HepG2 (cell line): ENCODE data around the gene CC2D1B. TPM values are rescaled to one million over a fixed set of nuclear protein-coding genes. Genes with fewer than 3 reads are reported as not detected.

Experiments used
- CREBL2 ChIP-seq: sonication (generic); formaldehyde crosslinking; IDR thresholded peaks from 2 replicates; pipeline ENCODE4 v1.8.1; 2023; ENCODE audit warnings: missing genetic modification reagents, mild to moderate bottlenecking, borderline replicate concordance
- HOXA5 ChIP-seq: sonication (generic); formaldehyde crosslinking; IDR thresholded peaks from 2 replicates; pipeline ENCODE4 v1.4.0; 2020; ENCODE audit warnings: missing genetic modification reagents
- IRF2 ChIP-seq: IDR thresholded peaks from 2 replicates; pipeline ENCODE4 v1.6.1; 2018; ENCODE audit warnings: missing genetic modification reagents, missing compliant biosample characterization
- KLF12 ChIP-seq: sonication (generic); formaldehyde crosslinking; IDR thresholded peaks from 2 replicates; pipeline ENCODE4 v1.4.0; 2020; ENCODE audit warnings: missing genetic modification reagents, borderline replicate concordance
- KLF16 ChIP-seq, 2 experiments: sonication (generic) in 1 of 2; formaldehyde crosslinking in 1 of 2; IDR thresholded peaks; 2 replicates each; pipeline versions ENCODE4 v1.6.1 to v1.8.0; 2016 to 2023; ENCODE audit warnings: missing genetic modification reagents in 2 of 2, missing compliant biosample characterization in 1 of 2
- SMAD9 ChIP-seq: sonication (generic); formaldehyde crosslinking; IDR thresholded peaks from 2 replicates; pipeline ENCODE4 v1.5.1; 2020; ENCODE audit warnings: mild to moderate bottlenecking, missing genetic modification reagents
- SP2 ChIP-seq: sonication (generic); formaldehyde crosslinking; IDR thresholded peaks from 2 replicates; pipeline ENCODE4 v1.5.1; 2020; ENCODE audit warnings: mild to moderate bottlenecking, missing genetic modification reagents
- ZNF326 ChIP-seq: sonication (generic); formaldehyde crosslinking; IDR thresholded peaks from 2 replicates; pipeline ENCODE4 v1.4.0; 2020; ENCODE audit warnings: missing genetic modification reagents, borderline replicate concordance
- ZNF619 ChIP-seq: sonication (generic); formaldehyde crosslinking; IDR thresholded peaks from 2 replicates; pipeline ENCODE4 v1.4.0; 2020; ENCODE audit warnings: mild to moderate bottlenecking, missing genetic modification reagents
- ZSCAN9 ChIP-seq: IDR thresholded peaks from 2 replicates; pipeline ENCODE4 v1.6.1; 2016; ENCODE audit warnings: borderline replicate concordance
- polyA plus RNA-seq, 8 experiments: library from polyadenylated mRNA; depleted of rRNA in 3 of 8; stranded (reverse) in 7 of 8; unstranded in 1 of 8; fragments of >200 nt; fragmentation: Illumina TruSeq in 4 of 8; extraction: Trizol in 4 of 8; gene quantifications; 2 replicates each; pipeline versions ENCODE4 v1.2.1 to v1.2.3, GENCODE V29; 2011 to 2016; ENCODE audit warnings: low read depth in 4 of 8, missing spikeins in 1 of 8, mixed read lengths in 1 of 8; ENCODE audit not compliant: insufficient read depth in 1 of 8
- total RNA-seq, 5 experiments: library from RNA; depleted of rRNA; stranded (reverse); fragments of >200 nt; fragmentation: Illumina TruSeq; extraction: Trizol; gene quantifications; 2 replicates each; pipeline ENCODE4 v1.2.3, GENCODE V29; 2016; ENCODE audit warnings: low read depth in 1 of 5
- TF ChIP-seq, protein P1 (sequence below): sonication (generic); formaldehyde crosslinking; IDR thresholded peaks from 2 replicates; pipeline ENCODE4 v1.5.1; 2020; ENCODE audit warnings: mild to moderate bottlenecking, missing genetic modification reagents, moderate library complexity
- TF ChIP-seq, protein P2 (sequence below): sonication (generic); formaldehyde crosslinking; IDR thresholded peaks from 2 replicates; pipeline ENCODE4; 2020; ENCODE audit warnings: missing genetic modification reagents, mild to moderate bottlenecking, borderline replicate concordance
- TF ChIP-seq, protein P3 (sequence below): sonication (generic); formaldehyde crosslinking; IDR thresholded peaks from 2 replicates; pipeline ENCODE4 v1.5.0; 2020; ENCODE audit warnings: mild to moderate bottlenecking, missing genetic modification reagents
- TF ChIP-seq, protein P4 (sequence below): sonication (generic); formaldehyde crosslinking; IDR thresholded peaks from 2 replicates; pipeline ENCODE4 v1.9.0; 2021; ENCODE audit warnings: missing genetic modification reagents, borderline replicate concordance

CC2D1B gene
- total and polyA plus RNA-seq, 2 of the 13 experiments (the other 11 are each of a cell fraction or from before 2014, with no cell fraction given): 7.2 to 19.2 TPM

DNA sequence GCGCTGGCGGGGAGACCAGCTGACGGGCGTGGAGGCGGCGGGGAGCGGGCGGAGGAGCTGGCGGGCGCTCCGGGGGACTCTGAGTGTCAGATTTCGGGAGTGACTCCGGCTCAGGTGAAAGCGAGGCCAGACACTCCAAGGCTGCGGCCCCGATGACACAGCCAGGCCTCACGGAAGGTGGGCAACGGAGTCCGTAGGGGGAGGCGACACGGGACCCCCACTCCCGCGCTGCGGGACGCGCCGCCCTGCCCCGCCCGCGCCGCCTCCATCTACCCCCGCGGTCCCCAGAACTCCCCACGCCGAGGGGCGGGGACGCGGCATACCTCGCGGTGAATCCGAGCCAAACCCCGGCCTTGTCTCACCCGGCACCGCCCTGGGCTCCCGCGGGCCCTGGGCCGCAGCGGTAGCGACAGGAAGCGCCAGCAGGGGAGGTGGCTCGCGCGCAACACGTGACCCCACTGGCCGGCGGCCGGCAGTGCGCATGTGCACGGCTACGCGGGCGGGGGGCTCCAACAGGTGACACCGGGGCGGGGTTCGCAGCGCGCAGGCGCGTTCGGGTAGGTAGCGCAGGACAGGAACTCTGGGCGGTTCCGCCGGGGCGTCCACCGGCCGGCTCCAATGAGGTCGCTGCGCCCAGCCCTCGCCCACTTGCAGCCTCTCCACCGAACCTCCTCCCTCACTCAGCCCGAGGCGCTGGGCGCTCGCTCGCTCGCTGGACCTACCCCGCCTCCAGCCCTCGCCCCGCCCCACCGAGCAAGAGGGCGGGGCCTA lies at the start of gene CC2D1B (continued):
- 0 out of 2 replicates have a peak, but pooled peaks have one; percentile 11 for TF ChIP-seq CREBL2
- TF ChIP-seq SMAD9: no peak
- TF ChIP-seq, protein P1, sequence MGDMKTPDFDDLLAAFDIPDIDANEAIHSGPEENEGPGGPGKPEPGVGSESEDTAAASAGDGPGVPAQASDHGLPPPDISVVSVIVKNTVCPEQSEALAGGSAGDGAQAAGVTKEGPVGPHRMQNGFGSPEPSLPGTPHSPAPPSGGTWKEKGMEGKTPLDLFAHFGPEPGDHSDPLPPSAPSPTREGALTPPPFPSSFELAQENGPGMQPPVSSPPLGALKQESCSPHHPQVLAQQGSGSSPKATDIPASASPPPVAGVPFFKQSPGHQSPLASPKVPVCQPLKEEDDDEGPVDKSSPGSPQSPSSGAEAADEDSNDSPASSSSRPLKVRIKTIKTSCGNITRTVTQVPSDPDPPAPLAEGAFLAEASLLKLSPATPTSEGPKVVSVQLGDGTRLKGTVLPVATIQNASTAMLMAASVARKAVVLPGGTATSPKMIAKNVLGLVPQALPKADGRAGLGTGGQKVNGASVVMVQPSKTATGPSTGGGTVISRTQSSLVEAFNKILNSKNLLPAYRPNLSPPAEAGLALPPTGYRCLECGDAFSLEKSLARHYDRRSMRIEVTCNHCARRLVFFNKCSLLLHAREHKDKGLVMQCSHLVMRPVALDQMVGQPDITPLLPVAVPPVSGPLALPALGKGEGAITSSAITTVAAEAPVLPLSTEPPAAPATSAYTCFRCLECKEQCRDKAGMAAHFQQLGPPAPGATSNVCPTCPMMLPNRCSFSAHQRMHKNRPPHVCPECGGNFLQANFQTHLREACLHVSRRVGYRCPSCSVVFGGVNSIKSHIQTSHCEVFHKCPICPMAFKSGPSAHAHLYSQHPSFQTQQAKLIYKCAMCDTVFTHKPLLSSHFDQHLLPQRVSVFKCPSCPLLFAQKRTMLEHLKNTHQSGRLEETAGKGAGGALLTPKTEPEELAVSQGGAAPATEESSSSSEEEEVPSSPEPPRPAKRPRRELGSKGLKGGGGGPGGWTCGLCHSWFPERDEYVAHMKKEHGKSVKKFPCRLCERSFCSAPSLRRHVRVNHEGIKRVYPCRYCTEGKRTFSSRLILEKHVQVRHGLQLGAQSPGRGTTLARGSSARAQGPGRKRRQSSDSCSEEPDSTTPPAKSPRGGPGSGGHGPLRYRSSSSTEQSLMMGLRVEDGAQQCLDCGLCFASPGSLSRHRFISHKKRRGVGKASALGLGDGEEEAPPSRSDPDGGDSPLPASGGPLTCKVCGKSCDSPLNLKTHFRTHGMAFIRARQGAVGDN (CRISPR knock-in tag): peak; percentile 90
- TF ChIP-seq, protein P2, sequence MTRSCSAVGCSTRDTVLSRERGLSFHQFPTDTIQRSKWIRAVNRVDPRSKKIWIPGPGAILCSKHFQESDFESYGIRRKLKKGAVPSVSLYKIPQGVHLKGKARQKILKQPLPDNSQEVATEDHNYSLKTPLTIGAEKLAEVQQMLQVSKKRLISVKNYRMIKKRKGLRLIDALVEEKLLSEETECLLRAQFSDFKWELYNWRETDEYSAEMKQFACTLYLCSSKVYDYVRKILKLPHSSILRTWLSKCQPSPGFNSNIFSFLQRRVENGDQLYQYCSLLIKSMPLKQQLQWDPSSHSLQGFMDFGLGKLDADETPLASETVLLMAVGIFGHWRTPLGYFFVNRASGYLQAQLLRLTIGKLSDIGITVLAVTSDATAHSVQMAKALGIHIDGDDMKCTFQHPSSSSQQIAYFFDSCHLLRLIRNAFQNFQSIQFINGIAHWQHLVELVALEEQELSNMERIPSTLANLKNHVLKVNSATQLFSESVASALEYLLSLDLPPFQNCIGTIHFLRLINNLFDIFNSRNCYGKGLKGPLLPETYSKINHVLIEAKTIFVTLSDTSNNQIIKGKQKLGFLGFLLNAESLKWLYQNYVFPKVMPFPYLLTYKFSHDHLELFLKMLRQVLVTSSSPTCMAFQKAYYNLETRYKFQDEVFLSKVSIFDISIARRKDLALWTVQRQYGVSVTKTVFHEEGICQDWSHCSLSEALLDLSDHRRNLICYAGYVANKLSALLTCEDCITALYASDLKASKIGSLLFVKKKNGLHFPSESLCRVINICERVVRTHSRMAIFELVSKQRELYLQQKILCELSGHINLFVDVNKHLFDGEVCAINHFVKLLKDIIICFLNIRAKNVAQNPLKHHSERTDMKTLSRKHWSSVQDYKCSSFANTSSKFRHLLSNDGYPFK (CRISPR knock-in tag): 0 out of 2 replicates have a peak, but pooled peaks have one; percentile 22
- TF ChIP-seq ZNF326 (CRISPR knock-in tag): no peak
- TF ChIP-seq ZSCAN9: no peak; the same call in 1 of the 2 replicates
- TF ChIP-seq KLF16 (CRISPR knock-in tag; IDR thresholded peaks at IDR 0.05): peak in 1 of 2 experiments; percentile 86; a peak in 1 of 4 replicates
- peak; percentile 65; the same call in 1 of the 2 replicates for TF ChIP-seq ZNF619 (CRISPR knock-in tag)
- TF ChIP-seq, protein P3, sequence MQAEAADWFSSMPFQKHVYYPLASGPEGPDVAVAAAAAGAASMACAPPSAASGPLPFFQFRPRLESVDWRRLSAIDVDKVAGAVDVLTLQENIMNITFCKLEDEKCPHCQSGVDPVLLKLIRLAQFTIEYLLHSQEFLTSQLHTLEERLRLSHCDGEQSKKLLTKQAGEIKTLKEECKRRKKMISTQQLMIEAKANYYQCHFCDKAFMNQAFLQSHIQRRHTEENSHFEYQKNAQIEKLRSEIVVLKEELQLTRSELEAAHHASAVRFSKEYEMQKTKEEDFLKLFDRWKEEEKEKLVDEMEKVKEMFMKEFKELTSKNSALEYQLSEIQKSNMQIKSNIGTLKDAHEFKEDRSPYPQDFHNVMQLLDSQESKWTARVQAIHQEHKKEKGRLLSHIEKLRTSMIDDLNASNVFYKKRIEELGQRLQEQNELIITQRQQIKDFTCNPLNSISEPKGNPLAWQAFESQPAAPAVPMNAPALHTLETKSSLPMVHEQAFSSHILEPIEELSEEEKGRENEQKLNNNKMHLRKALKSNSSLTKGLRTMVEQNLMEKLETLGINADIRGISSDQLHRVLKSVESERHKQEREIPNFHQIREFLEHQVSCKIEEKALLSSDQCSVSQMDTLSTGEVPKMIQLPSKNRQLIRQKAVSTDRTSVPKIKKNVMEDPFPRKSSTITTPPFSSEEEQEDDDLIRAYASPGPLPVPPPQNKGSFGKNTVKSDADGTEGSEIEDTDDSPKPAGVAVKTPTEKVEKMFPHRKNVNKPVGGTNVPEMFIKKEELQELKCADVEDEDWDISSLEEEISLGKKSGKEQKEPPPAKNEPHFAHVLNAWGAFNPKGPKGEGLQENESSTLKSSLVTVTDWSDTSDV: no peak
- peak; percentile 87 for TF ChIP-seq HOXA5 (CRISPR knock-in tag)
- TF ChIP-seq KLF12 (CRISPR knock-in tag): peak; percentile 74; the same call in 1 of the 2 replicates
- 0 out of 2 replicates have a peak, but pooled peaks have one; percentile 44 for TF ChIP-seq IRF2
- TF ChIP-seq SP2 (CRISPR knock-in tag): peak; percentile 41; the same call in 1 of the 2 replicates
- TF ChIP-seq, protein P4, sequence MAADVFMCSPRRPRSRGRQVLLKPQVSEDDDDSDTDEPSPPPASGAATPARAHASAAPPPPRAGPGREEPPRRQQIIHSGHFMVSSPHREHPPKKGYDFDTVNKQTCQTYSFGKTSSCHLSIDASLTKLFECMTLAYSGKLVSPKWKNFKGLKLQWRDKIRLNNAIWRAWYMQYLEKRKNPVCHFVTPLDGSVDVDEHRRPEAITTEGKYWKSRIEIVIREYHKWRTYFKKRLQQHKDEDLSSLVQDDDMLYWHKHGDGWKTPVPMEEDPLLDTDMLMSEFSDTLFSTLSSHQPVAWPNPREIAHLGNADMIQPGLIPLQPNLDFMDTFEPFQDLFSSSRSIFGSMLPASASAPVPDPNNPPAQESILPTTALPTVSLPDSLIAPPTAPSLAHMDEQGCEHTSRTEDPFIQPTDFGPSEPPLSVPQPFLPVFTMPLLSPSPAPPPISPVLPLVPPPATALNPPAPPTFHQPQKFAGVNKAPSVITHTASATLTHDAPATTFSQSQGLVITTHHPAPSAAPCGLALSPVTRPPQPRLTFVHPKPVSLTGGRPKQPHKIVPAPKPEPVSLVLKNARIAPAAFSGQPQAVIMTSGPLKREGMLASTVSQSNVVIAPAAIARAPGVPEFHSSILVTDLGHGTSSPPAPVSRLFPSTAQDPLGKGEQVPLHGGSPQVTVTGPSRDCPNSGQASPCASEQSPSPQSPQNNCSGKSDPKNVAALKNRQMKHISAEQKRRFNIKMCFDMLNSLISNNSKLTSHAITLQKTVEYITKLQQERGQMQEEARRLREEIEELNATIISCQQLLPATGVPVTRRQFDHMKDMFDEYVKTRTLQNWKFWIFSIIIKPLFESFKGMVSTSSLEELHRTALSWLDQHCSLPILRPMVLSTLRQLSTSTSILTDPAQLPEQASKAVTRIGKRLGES (CRISPR knock-in tag): 0 out of 2 replicates have a peak, but pooled peaks have one; percentile 61
